Osteocyte (in vitro differentiated cells): Measurements from ENCODE around the gene CYYR1. TPM values are rescaled to one million over a fixed set of nuclear protein-coding genes. Genes with fewer than 3 reads are reported as not detected.

Experiments
- DNase-seq: peaks from one replicate; pipeline ENCODE4 v3.0.0; 2021; ENCODE audit warnings: mixed read lengths; ENCODE audit not compliant: unreplicated experiment; ENCODE audit errors: extremely low spot score
- H3K27ac Mint-ChIP-seq: one replicate; pipeline ENCODE4 v1.8.0; 2021; ENCODE audit warnings: mild to moderate bottlenecking, mixed read lengths; ENCODE audit not compliant: unreplicated experiment
- H3K27me3 Mint-ChIP-seq: one replicate; pipeline ENCODE4 v1.8.0; 2021; ENCODE audit warnings: mixed read lengths; ENCODE audit not compliant: unreplicated experiment
- H3K36me3 Mint-ChIP-seq: one replicate; pipeline ENCODE4 v1.8.0; 2021; ENCODE audit warnings: mixed read lengths; ENCODE audit not compliant: unreplicated experiment
- H3K4me1 Mint-ChIP-seq: one replicate; pipeline ENCODE4 v1.8.0; 2021; ENCODE audit warnings: mixed read lengths; ENCODE audit not compliant: unreplicated experiment
- H3K4me3 Mint-ChIP-seq: one replicate; pipeline ENCODE4 v1.8.0; 2021; ENCODE audit warnings: mild to moderate bottlenecking, moderate library complexity, mixed read lengths; ENCODE audit not compliant: unreplicated experiment
- H3K9me3 Mint-ChIP-seq: one replicate; pipeline ENCODE4 v1.8.0; 2021; ENCODE audit warnings: mixed read lengths; ENCODE audit not compliant: unreplicated experiment
- total RNA-seq: library from RNA; stranded (reverse); gene quantifications from 2 replicates; pipeline ENCODE4 v1.2.1, GENCODE V29; 2021
- TF ChIP-seq, protein P1 (sequence below): fragments of 200-600 bp; sonication (generic); IDR thresholded peaks from 2 replicates; pipeline ENCODE4 v1.5.0; 2021; ENCODE audit warnings: antibody characterized with exemption, mild to moderate bottlenecking, moderate library complexity

CYYR1 gene
- total RNA-seq, 1 donor from 2014 or later: 4.7 TPM

DNA sequence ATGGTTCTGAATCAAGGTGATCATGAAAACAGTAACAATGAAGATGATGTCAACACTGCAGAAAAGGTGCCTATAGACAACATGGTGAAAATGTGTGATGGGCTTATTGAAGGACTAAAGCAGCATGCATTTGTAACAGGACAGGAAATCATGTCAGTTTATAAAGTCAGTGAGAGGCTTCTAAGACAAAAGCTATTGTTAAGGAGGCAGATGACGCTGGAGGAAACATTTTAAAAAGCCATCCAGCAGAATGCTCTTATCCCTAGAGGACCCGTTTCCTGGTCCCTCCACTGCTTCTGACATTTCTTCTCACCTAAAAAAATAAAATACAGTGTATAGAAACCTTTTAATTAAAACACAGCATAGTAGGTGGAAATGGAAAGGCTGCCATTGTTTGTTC, 40.9 kb downstream of the CYYR1 start:
- no peaks in the 10 kb centered on the region for H3K9me3 Mint-ChIP-seq
- H3K27me3 Mint-ChIP-seq: no peaks in the 10 kb centered on the region
- H3K27ac Mint-ChIP-seq: no peak overlapping the region
- TF ChIP-seq, protein P1, sequence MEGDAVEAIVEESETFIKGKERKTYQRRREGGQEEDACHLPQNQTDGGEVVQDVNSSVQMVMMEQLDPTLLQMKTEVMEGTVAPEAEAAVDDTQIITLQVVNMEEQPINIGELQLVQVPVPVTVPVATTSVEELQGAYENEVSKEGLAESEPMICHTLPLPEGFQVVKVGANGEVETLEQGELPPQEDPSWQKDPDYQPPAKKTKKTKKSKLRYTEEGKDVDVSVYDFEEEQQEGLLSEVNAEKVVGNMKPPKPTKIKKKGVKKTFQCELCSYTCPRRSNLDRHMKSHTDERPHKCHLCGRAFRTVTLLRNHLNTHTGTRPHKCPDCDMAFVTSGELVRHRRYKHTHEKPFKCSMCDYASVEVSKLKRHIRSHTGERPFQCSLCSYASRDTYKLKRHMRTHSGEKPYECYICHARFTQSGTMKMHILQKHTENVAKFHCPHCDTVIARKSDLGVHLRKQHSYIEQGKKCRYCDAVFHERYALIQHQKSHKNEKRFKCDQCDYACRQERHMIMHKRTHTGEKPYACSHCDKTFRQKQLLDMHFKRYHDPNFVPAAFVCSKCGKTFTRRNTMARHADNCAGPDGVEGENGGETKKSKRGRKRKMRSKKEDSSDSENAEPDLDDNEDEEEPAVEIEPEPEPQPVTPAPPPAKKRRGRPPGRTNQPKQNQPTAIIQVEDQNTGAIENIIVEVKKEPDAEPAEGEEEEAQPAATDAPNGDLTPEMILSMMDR: no peak
- H3K4me3 Mint-ChIP-seq: no peak overlapping the region
- no peak for DNase-seq
- no peaks in the 10 kb centered on the region for H3K36me3 Mint-ChIP-seq
- H3K4me1 Mint-ChIP-seq: no peaks in the 10 kb centered on the region

DNA sequence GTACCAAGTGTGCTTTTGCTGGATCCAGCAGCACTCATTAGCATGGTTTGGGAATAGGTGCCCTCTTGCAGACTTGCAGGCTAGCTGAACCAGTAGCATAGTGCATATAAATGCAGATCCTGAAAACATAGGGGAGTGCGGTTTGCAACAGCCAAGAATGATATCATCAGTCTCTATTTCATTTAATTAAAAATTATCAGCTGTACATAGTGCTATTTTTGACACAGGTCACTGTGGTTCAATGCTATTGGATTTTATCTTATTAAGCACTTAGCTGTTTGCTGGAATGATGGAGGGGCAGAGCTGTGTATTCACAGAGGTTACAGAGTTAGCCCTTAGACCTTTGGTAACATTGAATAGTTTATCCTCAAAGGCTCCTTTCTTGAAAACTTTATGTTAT, 43.6 kb downstream of the CYYR1 start:
- DNase-seq: no peak
- Mint-ChIP-seq H3K4me3 (no peak overlapping the region), H3K27me3 (no peaks in the 10 kb centered on the region), H3K4me1 (no peaks in the 10 kb centered on the region), H3K36me3 (no peaks in the 10 kb centered on the region), H3K27ac (no peak overlapping the region), H3K9me3 (no peaks in the 10 kb centered on the region)
- TF ChIP-seq, protein P1: no peak

DNA sequence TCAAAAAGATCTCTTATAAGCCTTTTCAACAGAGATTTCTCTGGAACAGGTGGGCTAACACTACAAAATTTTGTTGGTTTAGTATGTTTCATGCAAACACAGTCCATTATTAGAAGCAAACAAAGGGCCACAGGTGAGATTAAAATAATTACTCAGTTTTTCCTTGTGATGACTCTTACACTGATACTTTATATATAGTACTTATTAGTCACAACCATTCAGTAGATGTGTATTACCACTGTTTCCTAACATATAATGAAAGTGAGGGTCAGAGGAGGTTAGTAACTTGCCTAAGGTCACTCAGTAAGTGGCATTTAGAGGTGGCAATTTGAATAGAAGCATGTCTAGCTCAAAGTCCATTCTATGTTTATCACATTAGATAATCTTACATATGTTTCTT, 44.2 kb downstream of the CYYR1 start:
- Mint-ChIP-seq H3K27ac (no peak overlapping the region), H3K4me3 (no peak overlapping the region), H3K4me1 (no peaks in the 10 kb centered on the region), H3K27me3 (no peaks in the 10 kb centered on the region), H3K9me3 (no peaks in the 10 kb centered on the region), H3K36me3 (no peaks in the 10 kb centered on the region)
- DNase-seq: no peak
- TF ChIP-seq, protein P1: no peak

DNA sequence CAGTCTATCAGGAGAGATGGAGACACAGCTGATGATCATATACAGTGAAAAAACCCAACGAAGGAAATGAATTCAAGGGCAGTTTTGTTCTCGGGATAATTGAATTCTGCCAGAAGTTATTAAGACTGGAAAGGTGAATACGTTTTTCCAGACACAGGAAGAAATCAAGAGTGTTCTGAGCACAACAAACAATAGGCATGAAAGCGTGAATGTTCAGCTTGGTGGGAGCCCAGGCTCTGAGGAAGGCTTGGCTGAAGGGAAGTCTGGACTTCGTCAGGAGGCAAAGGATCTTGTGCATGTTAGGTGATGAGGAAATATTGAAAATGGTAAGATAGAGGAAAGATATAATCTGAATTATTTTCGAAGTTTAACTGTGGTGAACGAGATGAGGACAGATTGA, 50.4 kb downstream of the CYYR1 start:
- Mint-ChIP-seq H3K4me1 (no peaks in the 10 kb centered on the region), H3K9me3 (peaks cover 7% of the 10 kb centered on the region), H3K36me3 (no peaks in the 10 kb centered on the region)

DNA sequence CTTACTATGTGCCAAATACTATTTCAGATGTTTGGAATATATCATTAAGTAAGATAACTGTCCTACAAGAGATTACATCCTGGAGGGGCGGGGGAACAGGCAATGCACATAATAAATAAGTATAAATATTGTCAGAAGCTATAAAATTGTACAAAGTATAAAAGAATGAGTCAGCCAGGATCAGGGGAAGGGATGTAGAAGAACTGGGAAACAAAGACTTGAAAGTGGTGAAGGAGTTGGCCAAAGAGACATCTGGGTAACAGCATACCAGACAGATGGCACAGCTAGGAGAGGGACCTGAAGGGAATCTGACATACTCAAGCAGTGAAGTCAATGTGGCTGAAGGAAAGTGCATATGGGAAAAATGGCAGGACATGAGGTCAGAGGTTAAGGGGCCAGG, 53.9 kb downstream of the CYYR1 start:
- DNase-seq: no peak
- H3K27me3 Mint-ChIP-seq: no peaks in the 10 kb centered on the region
- no peak overlapping the region for H3K27ac Mint-ChIP-seq
- H3K9me3 Mint-ChIP-seq: peaks cover 7% of the 10 kb centered on the region
- H3K4me1 Mint-ChIP-seq: no peaks in the 10 kb centered on the region
- TF ChIP-seq, protein P1: no peak
- no peak overlapping the region for H3K4me3 Mint-ChIP-seq
- H3K36me3 Mint-ChIP-seq: no peaks in the 10 kb centered on the region

More for the DNA sequence above, 50.4 kb downstream of the CYYR1 start:
- Mint-ChIP-seq H3K27ac (no peak overlapping the region), H3K4me3 (no peak overlapping the region), H3K27me3 (no peaks in the 10 kb centered on the region)
- DNase-seq: no peak
- TF ChIP-seq, protein P1: no peak
